Progenitor cell of endocrine pancreas (in vitro differentiated cells): Measurements from ENCODE around the gene STK10. TPM values are rescaled to one million over a fixed set of nuclear protein-coding genes. Genes with fewer than 3 reads are reported as not detected.

Source experiments
- DNase-seq: peaks from one replicate; pipeline ENCODE4 v3.0.0; 2021; ENCODE audit warnings: low spot score; ENCODE audit not compliant: unreplicated experiment
- H3K27ac Mint-ChIP-seq: 2 replicates; pipeline ENCODE4 v1.8.0; 2021; ENCODE audit warnings: mild to moderate bottlenecking, moderate library complexity, mixed read lengths
- H3K27me3 Mint-ChIP-seq: 2 replicates; pipeline ENCODE4 v1.8.0; 2021; ENCODE audit warnings: mixed read lengths
- H3K36me3 Mint-ChIP-seq: 2 replicates; pipeline ENCODE4 v1.8.0; 2022; ENCODE audit warnings: mixed read lengths; ENCODE audit not compliant: insufficient read depth
- H3K4me1 Mint-ChIP-seq: 2 replicates; pipeline ENCODE4 v1.8.0; 2021; ENCODE audit warnings: low read depth, mixed read lengths
- H3K4me3 Mint-ChIP-seq: 2 replicates; pipeline ENCODE4 v1.8.0; 2021; ENCODE audit warnings: low read depth, mild to moderate bottlenecking, moderate library complexity, mixed read lengths
- H3K9me3 Mint-ChIP-seq: 2 replicates; pipeline ENCODE4 v1.8.0; 2021; ENCODE audit warnings: low read depth, mixed read lengths
- CTCF ChIP-seq: fragments of 200-600 bp; sonication (generic); IDR thresholded peaks from one replicate; pipeline ENCODE4 v1.5.0; 2021; ENCODE audit warnings: antibody characterized with exemption, mild to moderate bottlenecking; ENCODE audit not compliant: unreplicated experiment
- total RNA-seq: library from RNA; stranded (reverse); gene quantifications from 2 replicates; pipeline ENCODE4 v1.2.1, GENCODE V29; 2021

The STK10 gene
- total RNA-seq, 1 donor from 2014 or later: 18.1 TPM

- H3K27me3 Mint-ChIP-seq: peaks cover 6% of the 10 kb centered on the region
- H3K9me3 Mint-ChIP-seq: no peaks in the 10 kb centered on the region
- no peaks in the 10 kb centered on the region for H3K4me1 Mint-ChIP-seq
- peak overlapping the region; percentile 41 for H3K27ac Mint-ChIP-seq
- TF ChIP-seq CTCF: no peak
- peaks cover 3% of the 10 kb centered on the region for H3K36me3 Mint-ChIP-seq
- no peak overlapping the region for H3K4me3 Mint-ChIP-seq
- no peak for DNase-seq
Measured at GRCh38 chr5:172180936-172181335, 7.1 kb downstream of the STK10 start.

- Mint-ChIP-seq H3K27ac (no peak overlapping the region), H3K4me1 (peaks cover 5% of the 10 kb centered on the region), H3K4me3 (no peak overlapping the region), H3K36me3 (peaks cover 3% of the 10 kb centered on the region), H3K27me3 (no peaks in the 10 kb centered on the region), H3K9me3 (no peaks in the 10 kb centered on the region)
- no peak for DNase-seq
- no peak for TF ChIP-seq CTCF
Measured at GRCh38 chr5:172178991-172179989, 8.7 kb downstream of the STK10 start.

- H3K27ac Mint-ChIP-seq: peak overlapping the region; percentile 4
- H3K36me3 Mint-ChIP-seq: peaks cover 3% of the 10 kb centered on the region
- peaks cover 5% of the 10 kb centered on the region for H3K4me1 Mint-ChIP-seq
- DNase-seq: no peak
- no peaks in the 10 kb centered on the region for H3K27me3 Mint-ChIP-seq
- H3K4me3 Mint-ChIP-seq: no peak overlapping the region
- no peaks in the 10 kb centered on the region for H3K9me3 Mint-ChIP-seq
- TF ChIP-seq CTCF: no peak
Measured at GRCh38 chr5:172178301-172178987, 9.6 kb downstream of the STK10 start.

- Mint-ChIP-seq H3K27me3 (no peaks in the 10 kb centered on the region), H3K36me3 (peaks cover 3% of the 10 kb centered on the region), H3K9me3 (no peaks in the 10 kb centered on the region), H3K4me1 (peaks cover 5% of the 10 kb centered on the region), H3K4me3 (no peak overlapping the region), H3K27ac (no peak overlapping the region)
- no peak for DNase-seq
- no peak for TF ChIP-seq CTCF
Measured at GRCh38 chr5:172177176-172177575, 10.8 kb downstream of the STK10 start.

GRCh38 chr5:172175263-172175719, 12.7 kb downstream of the STK10 start:
- H3K27me3 Mint-ChIP-seq: no peaks in the 10 kb centered on the region
- peak overlapping the region; percentile 75 for H3K27ac Mint-ChIP-seq
- peaks cover 5% of the 10 kb centered on the region for H3K4me1 Mint-ChIP-seq
- no peak for TF ChIP-seq CTCF
- H3K36me3 Mint-ChIP-seq: peaks cover 1% of the 10 kb centered on the region
- H3K9me3 Mint-ChIP-seq: no peaks in the 10 kb centered on the region
- H3K4me3 Mint-ChIP-seq: no peak overlapping the region
- no peak for DNase-seq
